Measurements from ENCODE around the gene NOC2L. TPM values are rescaled to one million over a fixed set of nuclear protein-coding genes. Genes with fewer than 3 reads are reported as not detected.

The NOC2L gene
- total RNA-seq, 4 donors from 2014 or later: 35.3 to 54.1 (median 47.5) TPM

DNA sequence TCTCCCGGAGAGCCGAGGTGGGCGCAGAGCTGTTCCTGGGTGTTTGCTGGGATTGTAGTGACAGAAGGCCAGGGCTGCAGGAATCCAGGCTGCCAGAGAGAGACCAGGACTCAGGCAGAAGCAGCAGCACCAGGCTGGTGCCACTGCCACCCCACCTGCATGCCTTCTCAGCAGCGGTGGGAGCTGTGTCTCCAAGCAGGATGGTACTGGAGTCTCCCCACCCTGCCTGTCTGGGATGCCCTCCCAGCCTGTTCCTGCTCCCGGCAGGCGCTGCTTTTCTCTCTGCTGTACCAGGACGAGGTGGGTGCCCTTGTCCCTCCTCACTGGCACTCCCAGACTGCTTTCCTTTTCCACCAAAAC is 45.3 kb upstream of the NOC2L start:
- Histone ChIP-seq H3K4me3 (no peak overlapping the region), H3K27ac (replicated peaks in 1 of 4) (no peak overlapping the region), H3K9me3 (no peaks in the 10 kb centered on the region), H3K4me1 (peaks cover 29 to 49% (median 43%) of the 10 kb centered on the region in 4 donors), H3K36me3 (peaks cover 0 to 5% (median 0%) of the 10 kb centered on the region in 4 donors), H3K27me3 (peaks cover 0 to 53% (median 0%) of the 10 kb centered on the region in 4 donors)
- TF ChIP-seq POLR2AphosphoS5 (IDR thresholded peaks at IDR 0.05): no peak
- TF ChIP-seq, protein P1, sequence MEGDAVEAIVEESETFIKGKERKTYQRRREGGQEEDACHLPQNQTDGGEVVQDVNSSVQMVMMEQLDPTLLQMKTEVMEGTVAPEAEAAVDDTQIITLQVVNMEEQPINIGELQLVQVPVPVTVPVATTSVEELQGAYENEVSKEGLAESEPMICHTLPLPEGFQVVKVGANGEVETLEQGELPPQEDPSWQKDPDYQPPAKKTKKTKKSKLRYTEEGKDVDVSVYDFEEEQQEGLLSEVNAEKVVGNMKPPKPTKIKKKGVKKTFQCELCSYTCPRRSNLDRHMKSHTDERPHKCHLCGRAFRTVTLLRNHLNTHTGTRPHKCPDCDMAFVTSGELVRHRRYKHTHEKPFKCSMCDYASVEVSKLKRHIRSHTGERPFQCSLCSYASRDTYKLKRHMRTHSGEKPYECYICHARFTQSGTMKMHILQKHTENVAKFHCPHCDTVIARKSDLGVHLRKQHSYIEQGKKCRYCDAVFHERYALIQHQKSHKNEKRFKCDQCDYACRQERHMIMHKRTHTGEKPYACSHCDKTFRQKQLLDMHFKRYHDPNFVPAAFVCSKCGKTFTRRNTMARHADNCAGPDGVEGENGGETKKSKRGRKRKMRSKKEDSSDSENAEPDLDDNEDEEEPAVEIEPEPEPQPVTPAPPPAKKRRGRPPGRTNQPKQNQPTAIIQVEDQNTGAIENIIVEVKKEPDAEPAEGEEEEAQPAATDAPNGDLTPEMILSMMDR (IDR thresholded peaks at IDR 0.05): no peak
- no peak for TF ChIP-seq POLR2A (IDR thresholded peaks at IDR 0.05; ENCODE audit: low read depth)
- no peak for TF ChIP-seq EP300 (IDR thresholded peaks at IDR 0.05)
- intact Hi-C loops (cut with DNase I): no loop called here
- 27% methylated on average over 4 of the region's 7 CpGs for WGBS
- no peak for DNase-seq (ENCODE audit: extremely low spot score)

DNA sequence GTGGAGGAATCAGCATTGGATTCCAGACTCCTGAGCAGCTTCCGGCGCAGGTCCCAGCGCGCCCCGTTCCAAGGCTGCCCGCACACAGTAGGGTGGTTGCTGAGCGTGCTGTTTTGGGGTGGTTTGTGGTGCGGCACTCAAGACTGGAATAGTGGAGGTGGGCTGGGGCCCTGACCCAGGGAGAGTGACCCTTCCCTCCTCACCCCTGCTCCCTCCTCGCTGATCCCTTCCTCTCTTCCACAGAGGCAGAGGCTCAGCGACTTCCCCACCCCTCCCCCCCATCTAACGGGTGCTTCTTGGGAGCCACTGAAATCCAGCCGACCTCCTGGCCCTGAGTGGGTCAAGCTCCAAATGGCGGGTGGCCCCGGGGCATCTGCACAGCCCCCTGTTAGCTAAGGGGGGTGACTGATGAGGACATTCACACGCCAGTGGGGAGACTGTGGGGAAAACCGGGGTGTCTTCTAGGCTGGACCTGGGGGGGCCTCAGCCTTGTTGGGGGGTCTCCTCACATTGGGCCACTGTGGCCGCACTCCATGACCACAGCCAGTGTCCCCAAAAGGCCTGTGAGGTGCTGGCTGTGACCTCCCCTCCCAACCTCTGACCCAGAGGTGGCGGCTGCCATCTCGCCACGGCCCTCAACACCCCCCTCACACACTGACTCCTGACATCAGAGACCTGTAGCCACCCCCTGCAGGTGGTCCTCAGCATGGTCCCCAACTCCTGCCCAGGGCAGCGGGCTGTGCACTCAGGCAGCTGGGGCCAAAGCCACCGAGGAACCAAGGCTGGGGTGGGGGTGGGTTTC is 44.8 kb upstream of the NOC2L start:
- TF ChIP-seq EP300 (IDR thresholded peaks at IDR 0.05): no peak
- TF ChIP-seq POLR2A (IDR thresholded peaks at IDR 0.05; ENCODE audit: low read depth): no peak
- no peak for TF ChIP-seq POLR2AphosphoS5 (IDR thresholded peaks at IDR 0.05)
- TF ChIP-seq, protein P1 (IDR thresholded peaks at IDR 0.05): no peak
- no peak for DNase-seq (ENCODE audit: extremely low spot score)
- H3K9me3 ChIP-seq: no peaks in the 10 kb centered on the region
- H3K4me1 ChIP-seq: peaks cover 29 to 55% (median 49%) of the 10 kb centered on the region in 4 donors
- H3K36me3 ChIP-seq: peaks cover 0 to 5% (median 0%) of the 10 kb centered on the region in 4 donors
- H3K4me3 ChIP-seq: no peak overlapping the region
- H3K27ac ChIP-seq (replicated peaks in 1 of 4): no peak overlapping the region
- intact Hi-C loops (cut with DNase I): no loop called here
- 84% methylated on average over 6 of the region's 22 CpGs for WGBS
- H3K27me3 ChIP-seq: peaks cover 0 to 59% (median 0%) of the 10 kb centered on the region in 4 donors

DNA sequence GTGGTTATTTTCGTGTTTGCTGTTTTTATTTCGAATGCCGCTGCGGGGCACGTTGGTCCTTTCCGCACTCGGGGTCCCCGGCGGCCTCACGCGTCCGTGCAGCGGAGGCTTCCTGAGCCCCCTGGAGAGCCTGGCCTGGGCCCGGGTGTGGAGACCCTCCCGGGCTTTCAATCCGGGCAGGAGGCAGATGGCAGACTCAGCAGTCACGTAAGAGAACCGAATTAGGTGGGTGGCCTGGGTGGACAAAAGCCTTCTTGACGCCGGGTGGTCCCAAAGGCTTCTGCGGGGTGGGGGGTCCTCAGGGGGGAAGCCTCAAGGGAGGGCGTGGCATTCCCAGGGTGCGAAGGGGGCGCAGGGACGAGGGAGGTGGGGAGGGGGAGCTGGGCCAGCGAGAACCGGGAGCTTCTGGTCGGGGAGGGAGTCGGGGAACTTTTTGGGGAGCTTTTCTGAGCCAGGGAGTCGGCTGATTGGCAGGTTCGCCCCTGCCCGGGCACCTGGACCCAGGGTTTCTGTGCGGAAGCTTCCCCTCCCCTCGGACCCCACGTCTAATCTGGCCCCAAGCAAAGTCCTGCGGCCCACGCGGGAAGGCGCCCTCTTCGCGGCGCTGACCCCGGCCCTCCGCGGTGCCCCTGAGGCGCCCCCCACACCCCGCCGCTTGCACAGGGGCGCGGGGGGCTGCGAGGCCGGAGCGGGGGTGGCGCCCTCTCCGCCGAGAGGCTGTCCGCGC is 42.2 kb upstream of the NOC2L start:
- Histone ChIP-seq H3K4me3 (peak overlapping the region; percentile 74 to 83 (median 82)), H3K9me3 (no peaks in the 10 kb centered on the region), H3K27ac (replicated peaks in 1 of 4) (peak overlapping the region; percentile 97 to 100 (median 99)), H3K27me3 (peaks cover 0 to 65% (median 0%) of the 10 kb centered on the region in 4 donors), H3K4me1 (peaks cover 37 to 73% (median 61%) of the 10 kb centered on the region in 4 donors), H3K36me3 (peaks cover 0 to 8% (median 0%) of the 10 kb centered on the region in 4 donors)
- WGBS: under 1% methylated on average over 19 of the region's 58 CpGs
- intact Hi-C loops (cut with DNase I): no loop called here
- no peak for DNase-seq (ENCODE audit: extremely low spot score)
- TF ChIP-seq POLR2AphosphoS5 (IDR thresholded peaks at IDR 0.05): no peak
- TF ChIP-seq, protein P1 (IDR thresholded peaks at IDR 0.05): no peak
- no peak for TF ChIP-seq EP300 (IDR thresholded peaks at IDR 0.05)
- TF ChIP-seq POLR2A (IDR thresholded peaks at IDR 0.05; ENCODE audit: low read depth): no peak

DNA sequence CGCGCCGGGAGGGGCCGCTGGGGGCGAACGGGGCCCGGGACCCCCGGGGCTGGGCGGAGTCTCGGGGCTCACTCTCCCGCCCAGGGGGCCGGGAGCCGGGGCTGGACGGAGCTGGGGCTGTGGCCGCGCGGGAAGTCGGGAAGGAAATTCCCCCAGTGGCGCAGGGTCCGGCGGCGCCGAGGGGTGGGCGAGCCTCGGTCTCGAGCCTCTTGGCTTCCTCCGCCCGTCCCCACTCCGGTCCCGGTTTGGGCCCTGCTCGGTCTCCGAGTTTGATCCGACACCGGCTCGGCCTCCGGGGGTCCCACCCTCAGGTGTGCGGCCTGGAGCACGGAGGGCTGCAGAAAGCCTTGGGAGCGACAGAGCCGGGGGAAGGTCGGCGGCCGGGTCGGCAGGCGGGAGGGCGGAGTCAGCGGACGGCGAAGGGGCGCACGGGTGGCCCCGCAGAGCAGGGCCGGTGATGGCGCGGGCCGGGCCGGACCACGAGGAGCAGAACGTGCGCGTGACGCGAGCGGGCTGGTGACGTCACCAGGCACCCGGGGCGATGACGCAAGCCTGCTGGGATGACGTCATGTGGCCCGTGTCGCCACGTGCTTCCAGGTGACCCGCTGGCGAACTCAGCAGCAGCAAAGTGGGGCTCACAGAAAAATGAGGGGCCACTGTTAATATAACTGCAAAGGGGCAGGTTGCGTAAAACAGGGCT is 41.5 kb upstream of the NOC2L start:
- peak; percentile 79 for TF ChIP-seq POLR2A (IDR thresholded peaks at IDR 0.05; ENCODE audit: low read depth)
- peak; percentile 97 for TF ChIP-seq EP300 (IDR thresholded peaks at IDR 0.05)
- peak; percentile 94 to 95 for TF ChIP-seq POLR2AphosphoS5 (IDR thresholded peaks at IDR 0.05)
- TF ChIP-seq, protein P1 (IDR thresholded peaks at IDR 0.05): no peak
- intact Hi-C loops (cut with DNase I): no loop called here
- no peak for DNase-seq (ENCODE audit: extremely low spot score)
- Histone ChIP-seq H3K9me3 (no peaks in the 10 kb centered on the region), H3K36me3 (peaks cover 0 to 8% (median 0%) of the 10 kb centered on the region in 4 donors), H3K27me3 (peaks cover 0 to 59% (median 0%) of the 10 kb centered on the region in 4 donors), H3K27ac (replicated peaks in 1 of 4) (peak overlapping the region; percentile 97 to 100 (median 99)), H3K4me1 (peaks cover 31 to 66% (median 56%) of the 10 kb centered on the region in 4 donors), H3K4me3 (peak overlapping the region; percentile 74 to 83 (median 82))
- 0% methylated on average over 6 of the region's 75 CpGs for WGBS

Data from esophagus muscularis mucosa (tissue), 4 donors.